ENCODE data around the gene NPY1R.

Gene NPY1R

DNA sequence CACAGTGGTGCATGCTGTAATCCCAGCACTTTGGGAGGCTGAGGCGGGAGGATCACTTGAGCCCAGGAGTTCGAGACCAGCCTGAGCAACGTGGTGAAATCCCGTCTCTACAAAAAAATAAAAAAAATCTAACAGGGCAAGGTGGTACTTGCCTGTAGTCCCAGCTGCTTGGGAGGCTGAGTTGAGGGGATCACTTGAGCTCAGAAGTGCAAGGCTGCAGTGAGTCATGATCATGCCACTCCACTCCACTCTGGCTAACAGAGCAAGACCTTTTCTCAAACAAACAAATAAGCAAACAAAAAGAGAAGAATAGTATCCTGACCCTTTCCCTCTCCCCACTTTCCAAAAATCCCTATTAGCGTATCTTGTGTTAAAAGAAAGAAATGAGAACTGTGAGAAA lies 52.7 kb downstream of the NPY1R start:
- no peak for DNase-seq (ENCODE audit: low read depth in 3 of 3)

DNA sequence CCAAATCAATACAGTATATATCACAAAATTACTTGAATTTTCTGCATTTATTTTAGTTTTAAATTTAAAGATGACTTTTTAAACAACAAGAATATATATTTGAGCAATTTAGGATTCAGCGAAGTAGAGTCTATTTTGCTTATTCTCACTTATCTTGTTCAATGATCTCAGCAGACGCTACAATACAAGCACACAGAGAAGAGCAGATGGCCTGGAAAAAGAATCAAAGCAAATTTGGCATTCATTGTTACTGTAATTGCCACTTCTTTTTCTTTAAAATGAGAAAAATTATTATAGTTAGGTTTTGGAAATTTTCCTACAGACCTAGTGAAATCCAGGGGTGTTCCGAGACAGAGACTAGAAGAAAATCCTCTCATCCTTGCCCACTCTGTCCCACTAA lies 57.5 kb downstream of the NPY1R start:
- no peak for DNase-seq (ENCODE audit: low read depth in 3 of 3)

Data from stimulated activated CD4-positive, alpha-beta T cell treated with anti-CD3 and anti-CD28 coated beads, TNF-alpha, amount 100 ng/mL, for 4 hours (primary cell).